Measurements from ENCODE around the gene SAP130.

The SAP130 gene

DNA sequence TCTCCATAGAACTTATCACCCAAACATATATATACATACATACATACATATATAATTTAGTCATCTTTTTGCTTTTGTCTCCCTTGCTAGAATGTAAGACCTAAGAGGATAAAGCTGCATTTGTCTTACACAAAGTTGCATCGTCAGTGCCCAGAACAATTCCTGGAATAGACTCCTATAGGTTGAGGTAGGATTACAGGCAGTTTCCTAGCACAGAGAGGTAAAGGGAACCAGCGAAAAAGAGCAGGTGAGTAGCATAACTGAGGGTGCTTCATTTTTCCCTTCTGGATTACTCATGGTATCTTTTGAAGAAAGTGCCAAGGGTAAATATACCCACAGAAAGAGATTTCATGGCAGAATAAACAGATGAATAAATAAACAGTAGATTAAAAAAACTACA is 74.0 kb downstream of the SAP130 start:
- TF ChIP-seq FOXA1 (IDR thresholded peaks at IDR 0.05) = no peak
- TF ChIP-seq FOXM1 (IDR thresholded peaks at IDR 0.05; ENCODE audit: borderline replicate concordance) = no peak
- no peak for TF ChIP-seq BHLHE40 (IDR thresholded peaks at IDR 0.05; ENCODE audit: borderline replicate concordance)
- TF ChIP-seq TARDBP (IDR thresholded peaks at IDR 0.05) = no peak
- no peak for TF ChIP-seq L3MBTL2 (conservative IDR thresholded peaks at IDR 0.05)
- TF ChIP-seq FOXK2 (IDR thresholded peaks at IDR 0.05) = no peak
- TF ChIP-seq HDGF (IDR thresholded peaks at IDR 0.05; ENCODE audit: borderline replicate concordance) = no peak
- TF ChIP-seq, protein P1, sequence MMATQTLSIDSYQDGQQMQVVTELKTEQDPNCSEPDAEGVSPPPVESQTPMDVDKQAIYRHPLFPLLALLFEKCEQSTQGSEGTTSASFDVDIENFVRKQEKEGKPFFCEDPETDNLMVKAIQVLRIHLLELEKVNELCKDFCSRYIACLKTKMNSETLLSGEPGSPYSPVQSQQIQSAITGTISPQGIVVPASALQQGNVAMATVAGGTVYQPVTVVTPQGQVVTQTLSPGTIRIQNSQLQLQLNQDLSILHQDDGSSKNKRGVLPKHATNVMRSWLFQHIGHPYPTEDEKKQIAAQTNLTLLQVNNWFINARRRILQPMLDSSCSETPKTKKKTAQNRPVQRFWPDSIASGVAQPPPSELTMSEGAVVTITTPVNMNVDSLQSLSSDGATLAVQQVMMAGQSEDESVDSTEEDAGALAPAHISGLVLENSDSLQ (IDR thresholded peaks at IDR 0.05) = no peak
- TF ChIP-seq ARNT (IDR thresholded peaks at IDR 0.05) = no peak
- no peak for TF ChIP-seq ZNF384 (IDR thresholded peaks at IDR 0.05)
- no peak for TF ChIP-seq ELF4 (IDR thresholded peaks at IDR 0.05)
- TF ChIP-seq SP1 (IDR thresholded peaks at IDR 0.05) = no peak
- TF ChIP-seq SUZ12 (IDR thresholded peaks at IDR 0.05) = no peak
- no peak for TF ChIP-seq LEF1 (IDR thresholded peaks at IDR 0.05; ENCODE audit: borderline replicate concordance)
- TF ChIP-seq NFRKB (IDR thresholded peaks at IDR 0.05) = no peak
- TF ChIP-seq CTBP1 (IDR thresholded peaks at IDR 0.05; ENCODE audit: borderline replicate concordance) = no peak
- CTCF ChIA-PET = no interaction called here
- no peak for DNase-seq (ENCODE audit: extremely low spot score)
- POLR2A ChIA-PET = no interaction called here

DNA sequence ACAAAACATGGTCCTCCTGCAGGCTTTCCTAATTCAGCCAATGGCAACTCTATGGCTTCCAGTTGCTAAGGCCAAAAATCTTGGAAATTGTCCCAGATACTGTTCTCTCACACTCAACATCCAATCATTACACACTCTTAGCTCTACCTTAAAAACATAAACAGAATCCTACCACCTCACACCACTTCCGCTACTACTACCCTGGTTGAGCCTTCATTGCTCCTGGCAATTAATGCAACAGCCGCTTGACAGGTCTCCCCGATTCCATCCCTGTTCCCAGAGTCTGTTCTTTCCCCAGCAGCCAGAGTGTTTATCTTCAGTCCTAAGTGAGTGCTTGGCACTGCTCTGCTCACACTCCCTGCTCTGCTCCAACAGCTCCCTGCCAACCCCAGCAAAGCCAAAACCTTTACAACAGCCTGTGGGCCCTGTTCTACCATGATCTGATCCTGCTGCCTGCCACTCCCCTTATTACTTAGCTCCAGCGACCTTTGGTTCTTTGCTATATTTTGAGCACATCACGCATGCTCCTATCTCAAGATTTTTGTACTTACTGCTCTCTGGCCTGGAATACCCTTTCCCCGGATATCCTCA is 74.6 kb downstream of the SAP130 start:
- no peak for DNase-seq (ENCODE audit: extremely low spot score)
- TF ChIP-seq HDGF (IDR thresholded peaks at IDR 0.05; ENCODE audit: borderline replicate concordance) (no peak), FOXA1 (IDR thresholded peaks at IDR 0.05) (no peak)
- POLR2A ChIA-PET = no interaction called here
- CTCF ChIA-PET = no interaction called here

DNA sequence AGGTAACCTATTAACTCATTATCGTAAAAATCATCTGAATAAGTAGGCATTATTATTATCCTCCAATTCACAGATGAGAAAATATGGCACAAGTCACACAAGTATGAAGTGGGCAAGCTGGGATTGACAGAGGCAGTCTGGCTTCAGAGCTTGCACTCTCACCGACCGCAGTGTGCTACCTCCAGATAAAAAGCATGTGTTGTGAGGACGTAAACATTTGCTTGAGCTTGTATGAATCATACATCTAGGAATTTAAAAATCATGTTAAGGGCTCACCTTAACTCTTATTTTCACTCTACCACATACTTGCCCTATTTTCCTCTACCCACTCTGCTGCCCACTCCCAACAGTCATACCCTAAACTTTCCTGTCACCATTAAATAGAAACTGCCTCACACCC is 76.8 kb downstream of the SAP130 start:
- no peak for TF ChIP-seq NFRKB (IDR thresholded peaks at IDR 0.05)
- no peak for TF ChIP-seq SP1 (IDR thresholded peaks at IDR 0.05)
- TF ChIP-seq CTBP1 (IDR thresholded peaks at IDR 0.05; ENCODE audit: borderline replicate concordance) = no peak
- no peak for TF ChIP-seq FOXA1 (IDR thresholded peaks at IDR 0.05)
- TF ChIP-seq SUZ12 (IDR thresholded peaks at IDR 0.05) = no peak
- no peak for TF ChIP-seq LEF1 (IDR thresholded peaks at IDR 0.05; ENCODE audit: borderline replicate concordance)
- TF ChIP-seq TARDBP (IDR thresholded peaks at IDR 0.05) = no peak
- no peak for TF ChIP-seq FOXK2 (IDR thresholded peaks at IDR 0.05)
- TF ChIP-seq, protein P1 (IDR thresholded peaks at IDR 0.05) = no peak
- TF ChIP-seq HDGF (IDR thresholded peaks at IDR 0.05; ENCODE audit: borderline replicate concordance) = no peak
- no peak for TF ChIP-seq ELF4 (IDR thresholded peaks at IDR 0.05)
- no peak for TF ChIP-seq ZNF384 (IDR thresholded peaks at IDR 0.05)
- no peak for DNase-seq (ENCODE audit: extremely low spot score)
- CTCF ChIA-PET = no interaction called here
- POLR2A ChIA-PET = no interaction called here

DNA sequence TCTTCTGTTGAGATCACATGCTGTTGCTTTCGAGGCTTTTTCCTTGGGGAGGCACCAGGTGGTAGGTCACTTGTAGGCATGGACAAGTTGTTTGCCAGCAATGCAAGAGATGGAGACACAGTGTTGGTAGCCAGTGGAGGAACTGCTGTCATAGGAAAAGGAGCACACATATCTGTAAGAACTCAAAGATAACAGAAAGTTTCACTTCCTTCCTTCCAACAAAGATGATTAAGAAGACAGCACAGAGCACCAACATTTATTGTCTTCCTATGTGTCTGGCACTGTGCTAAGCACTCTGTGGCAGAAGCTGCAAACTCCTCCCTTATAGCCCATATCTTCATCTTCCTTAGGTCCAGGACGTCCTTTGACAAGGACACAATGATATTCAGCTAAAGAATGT is 77.6 kb downstream of the SAP130 start:
- ChIA-PET CTCF (no interaction called here), POLR2A (no interaction called here)
- TF ChIP-seq ZNF384 (IDR thresholded peaks at IDR 0.05) (no peak), L3MBTL2 (conservative IDR thresholded peaks at IDR 0.05) (no peak), FOXA1 (IDR thresholded peaks at IDR 0.05) (no peak), SP1 (IDR thresholded peaks at IDR 0.05) (no peak), BHLHE40 (IDR thresholded peaks at IDR 0.05; ENCODE audit: borderline replicate concordance) (no peak), HDGF (IDR thresholded peaks at IDR 0.05; ENCODE audit: borderline replicate concordance) (no peak), SUZ12 (IDR thresholded peaks at IDR 0.05) (no peak), CTBP1 (IDR thresholded peaks at IDR 0.05; ENCODE audit: borderline replicate concordance) (no peak), NFRKB (IDR thresholded peaks at IDR 0.05) (no peak), FOXK2 (IDR thresholded peaks at IDR 0.05) (no peak), ARNT (IDR thresholded peaks at IDR 0.05) (no peak)
- DNase-seq (ENCODE audit: extremely low spot score) = no peak

DNA sequence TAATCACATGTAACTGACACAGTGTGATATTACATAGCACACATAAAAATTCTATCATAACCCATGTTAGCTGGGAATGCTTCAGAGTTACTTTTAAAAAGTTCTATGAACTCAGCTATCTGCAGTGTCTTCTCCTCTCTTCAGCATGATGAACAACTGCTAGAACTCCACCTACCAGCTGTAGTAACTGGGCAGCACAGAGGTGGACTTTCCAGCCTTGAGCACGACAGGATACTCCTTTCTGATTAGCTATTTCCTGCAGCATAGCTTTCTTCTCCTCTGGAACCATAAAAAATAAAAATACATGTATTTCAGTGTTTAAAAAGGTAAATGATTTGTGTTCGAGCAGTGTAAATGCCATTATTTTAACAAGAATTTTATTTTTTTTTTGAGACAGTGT is 82.6 kb downstream of the SAP130 start:
- DNase-seq (ENCODE audit: extremely low spot score) = no peak
- ChIA-PET POLR2A (interaction anchor here (0.6 kb wide), 1 partner anchor 24 kb away, joined by 3 read pairs; no protein-coding TSS in a partner anchor), CTCF (interaction anchor here (0.6 to 1.1 kb wide), 2 partner anchors 43 to 452 kb away, joined by 3 read pairs; no protein-coding TSS in a partner anchor)
- no peak for TF ChIP-seq ZNF384 (IDR thresholded peaks at IDR 0.05)
- TF ChIP-seq ARNT (IDR thresholded peaks at IDR 0.05) = no peak
- TF ChIP-seq BHLHE40 (IDR thresholded peaks at IDR 0.05; ENCODE audit: borderline replicate concordance) = no peak
- no peak for TF ChIP-seq CTBP1 (IDR thresholded peaks at IDR 0.05; ENCODE audit: borderline replicate concordance)
- no peak for TF ChIP-seq FOXK2 (IDR thresholded peaks at IDR 0.05)
- no peak for TF ChIP-seq L3MBTL2 (conservative IDR thresholded peaks at IDR 0.05)
- TF ChIP-seq HDGF (IDR thresholded peaks at IDR 0.05; ENCODE audit: borderline replicate concordance) = no peak
- TF ChIP-seq TARDBP (IDR thresholded peaks at IDR 0.05) = no peak
- TF ChIP-seq FOXA1 (IDR thresholded peaks at IDR 0.05) = no peak
- TF ChIP-seq ELF4 (IDR thresholded peaks at IDR 0.05) = no peak
- TF ChIP-seq NFRKB (IDR thresholded peaks at IDR 0.05) = no peak
- TF ChIP-seq FOXM1 (IDR thresholded peaks at IDR 0.05; ENCODE audit: borderline replicate concordance) = no peak
- no peak for TF ChIP-seq SP1 (IDR thresholded peaks at IDR 0.05)

DNA sequence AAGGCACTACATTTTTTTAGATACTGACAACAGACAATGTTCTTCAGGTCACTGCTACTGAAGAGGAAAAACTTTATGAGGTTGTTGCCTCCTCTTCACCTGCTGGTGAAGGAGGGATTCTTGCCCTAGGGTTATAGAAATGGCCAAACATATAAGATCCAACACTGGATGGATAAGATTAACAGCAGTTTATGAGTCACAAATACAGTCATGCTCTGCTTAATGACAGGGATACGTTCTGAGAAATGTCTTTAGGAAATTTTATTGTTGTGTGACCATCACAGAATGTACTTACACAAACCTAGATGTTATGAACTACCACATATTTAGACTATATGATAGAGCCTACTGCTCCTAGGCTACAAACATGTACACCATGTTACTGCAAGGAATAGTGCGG is 84.7 kb downstream of the SAP130 start:
- no peak for DNase-seq (ENCODE audit: extremely low spot score)
- ChIA-PET POLR2A (no interaction called here), CTCF (no interaction called here)
- TF ChIP-seq FOXA1 (IDR thresholded peaks at IDR 0.05) (no peak), CTBP1 (IDR thresholded peaks at IDR 0.05; ENCODE audit: borderline replicate concordance) (no peak), ARNT (IDR thresholded peaks at IDR 0.05) (no peak), SP1 (IDR thresholded peaks at IDR 0.05) (no peak), TARDBP (IDR thresholded peaks at IDR 0.05) (no peak), FOXM1 (IDR thresholded peaks at IDR 0.05; ENCODE audit: borderline replicate concordance) (no peak), ZNF384 (IDR thresholded peaks at IDR 0.05) (no peak), LEF1 (IDR thresholded peaks at IDR 0.05; ENCODE audit: borderline replicate concordance) (no peak), BHLHE40 (IDR thresholded peaks at IDR 0.05; ENCODE audit: borderline replicate concordance) (no peak), L3MBTL2 (conservative IDR thresholded peaks at IDR 0.05) (no peak), HDGF (IDR thresholded peaks at IDR 0.05; ENCODE audit: borderline replicate concordance) (no peak), SUZ12 (IDR thresholded peaks at IDR 0.05) (no peak), FOXK2 (IDR thresholded peaks at IDR 0.05) (no peak), ELF4 (IDR thresholded peaks at IDR 0.05) (no peak), NFRKB (IDR thresholded peaks at IDR 0.05) (no peak)
- TF ChIP-seq, protein P1 (IDR thresholded peaks at IDR 0.05) = no peak
